ENCODE data around the gene POLR1E. TPM values are rescaled to one million over a fixed set of nuclear protein-coding genes. Genes with fewer than 3 reads are reported as not detected.
"Not testable (repeated sequence)": the region's sequence is repeated elsewhere in the genome, so short reads cannot be mapped to it uniquely, and the experiment has no call there.

POLR1E gene
- total and polyA plus RNA-seq, 7 donors: 12.1 to 22.5 (median 21.1) TPM

GRCh38 chr9:37464006-37464405, 21.7 kb upstream of the POLR1E start:
- 22 to 38% (median 25%) methylated on average over 3 of the region's 3 CpGs for WGBS, 3 donors
- H3K27me3 ChIP-seq (ENCODE audit: insufficient read depth in 3 of 3, low read length in 2 of 3): no peaks in the 10 kb centered on the region
- H3K4me1 ChIP-seq: peaks cover 19% of the 10 kb centered on the region
- ATAC-seq (no peak), DNase-seq (no peak)
- intact Hi-C loops (cut with DNase I): loop anchor here in 1 of 2 donors (5.0 to 10.0 kb wide), 2 partner anchors 42 to 321 kb away; partner anchors contain the start of genes EXOSC3 and GRHPR
- no peaks in the 10 kb centered on the region for H3K36me3 ChIP-seq (ENCODE audit: insufficient read depth in 1 of 2, low read depth in 1 of 2)
- H3K27ac ChIP-seq: peak overlapping the region; percentile 99
- no peaks in the 10 kb centered on the region for H3K9me3 ChIP-seq
- H3K4me3 ChIP-seq: peak overlapping the region; percentile 96
- no peak for TF ChIP-seq CTCF (IDR thresholded peaks at IDR 0.05)

GRCh38 chr9:37464426-37465248, 21.1 kb upstream of the POLR1E start:
- Histone ChIP-seq H3K4me3 (peak overlapping the region; percentile 96), H3K36me3 (ENCODE audit: insufficient read depth in 1 of 2, low read depth in 1 of 2) (no peaks in the 10 kb centered on the region), H3K9me3 (no peaks in the 10 kb centered on the region), H3K27me3 (ENCODE audit: insufficient read depth in 3 of 3, low read length in 2 of 3) (no peaks in the 10 kb centered on the region), H3K4me1 (peaks cover 19% of the 10 kb centered on the region), H3K27ac (peak overlapping the region; percentile 99)
- no peak for TF ChIP-seq CTCF (IDR thresholded peaks at IDR 0.05)
- DNase-seq (peak; percentile 80 to 89), ATAC-seq (peak; percentile 45 to 57 (median 49))
- intact Hi-C loops (cut with DNase I): loop anchor here (5.0 to 10.0 kb wide), 2 partner anchors 42 to 320 kb away; partner anchors contain the start of genes GRHPR (in 2 of the 2) and EXOSC3 (in 1 of the 2)
- 0 to 1% (median 0%) methylated on average over 43 to 47 of the region's 47 CpGs for WGBS, 3 donors

- DNase-seq (peak; percentile 99), ATAC-seq (peak; percentile 89 to 92 (median 90))
- Histone ChIP-seq H3K4me3 (peak within 1 kb of the TSS; percentile 96), H3K27ac (peak within 1 kb of the TSS; percentile 99), H3K27me3 (ENCODE audit: insufficient read depth in 3 of 3, low read length in 2 of 3) (no peaks in the 10 kb centered on the region), H3K36me3 (ENCODE audit: insufficient read depth in 1 of 2, low read depth in 1 of 2) (no peaks in the 10 kb centered on the region), H3K9me3 (no peaks in the 10 kb centered on the region), H3K4me1 (peaks cover 19% of the 10 kb centered on the region)
- TF ChIP-seq CTCF (IDR thresholded peaks at IDR 0.05): no peak
- intact Hi-C loops (cut with DNase I): loop anchor here (5.0 to 10.0 kb wide), 2 partner anchors 43 to 319 kb away; partner anchors contain the start of genes EXOSC3 (in 1 of the 2) and GRHPR (in 1 of the 2)
- WGBS, 3 donors: 0 to 1% (median 0%) methylated on average over 49 to 52 of the region's 52 CpGs
Measured at GRCh38 chr9:37465249-37466036, 20.3 kb upstream of the POLR1E start, which contains the start of gene ZBTB5. Gene ZBTB5, minus strand, starts transcription at chr9:37465450. Its CDS starts 22,899 bp downstream, at chr9:37442551.

- intact Hi-C loops (cut with DNase I): loop anchor here (5.0 to 10.0 kb wide), 2 partner anchors 44 to 319 kb away; partner anchors contain the start of genes EXOSC3 (in 1 of the 2) and GRHPR (in 1 of the 2)
- Histone ChIP-seq H3K9me3 (no peaks in the 10 kb centered on the region), H3K4me3 (peak overlapping the region; percentile 96), H3K27me3 (ENCODE audit: insufficient read depth in 3 of 3, low read length in 2 of 3) (no peaks in the 10 kb centered on the region), H3K36me3 (ENCODE audit: insufficient read depth in 1 of 2, low read depth in 1 of 2) (no peaks in the 10 kb centered on the region), H3K4me1 (peaks cover 19% of the 10 kb centered on the region), H3K27ac (peak overlapping the region; percentile 99)
- TF ChIP-seq CTCF (IDR thresholded peaks at IDR 0.05): no peak
- DNase-seq: peak; percentile 64 to 88
- peak; percentile 11 to 50 (median 22) for ATAC-seq
- 0 to 1% (median 1%) methylated on average over 47 of the region's 47 CpGs for WGBS, 3 donors
Measured at GRCh38 chr9:37466037-37466709, 19.6 kb upstream of the POLR1E start.

- not testable (repeated sequence) for ATAC-seq; H3K4me3 ChIP-seq; H3K9me3 ChIP-seq; H3K27me3 ChIP-seq (ENCODE audit: insufficient read depth in 3 of 3, low read length in 2 of 3); H3K36me3 ChIP-seq (ENCODE audit: insufficient read depth in 1 of 2, low read depth in 1 of 2); DNase-seq; H3K27ac ChIP-seq
- H3K4me1 ChIP-seq: peaks cover 14% of the 10 kb centered on the region
- intact Hi-C loops (cut with DNase I): loop anchor here (5.0 to 10.0 kb wide), 2 partner anchors 45 to 317 kb away; partner anchors contain the start of genes EXOSC3 (in 1 of the 2) and GRHPR (in 1 of the 2)
- WGBS, 3 donors: 94 to 97% (median 95%) methylated on average over 16 to 17 of the region's 17 CpGs
Measured at GRCh38 chr9:37467530-37467929, 18.2 kb upstream of the POLR1E start.
